22Rv1 (cell line): ENCODE measurements around the gene FOXD4L6.
"Not testable (repeated sequence)": the region's sequence is repeated elsewhere in the genome, so short reads cannot be mapped to it uniquely, and the experiment has no call there.

Experiments
- H3K27ac ChIP-seq: fragments of 450-650 bp; 2 replicates; pipeline ENCODE4 v1.5.1; 2017

Gene FOXD4L6

DNA sequence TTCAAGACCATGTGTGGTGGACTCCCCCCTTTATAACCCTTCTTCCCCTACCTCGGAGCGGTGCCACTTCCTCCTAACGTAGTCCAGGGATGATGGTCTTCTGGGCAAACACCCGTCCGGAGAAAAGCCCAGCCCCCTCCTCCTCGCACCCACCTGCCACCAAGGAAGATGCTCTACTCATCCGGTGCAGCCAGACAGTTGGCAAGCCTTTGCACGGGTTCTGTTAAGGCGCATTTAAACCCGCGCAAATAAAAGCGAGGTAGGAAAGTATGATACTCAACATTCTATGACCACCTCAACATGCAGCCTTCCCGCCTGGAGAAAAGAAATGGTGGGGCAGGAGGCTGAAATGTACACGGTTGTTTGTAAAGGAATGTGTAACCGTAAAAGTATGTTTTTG is at the start of gene FOXD4L6:
Gene FOXD4L6, minus strand, starts transcription at position 101 of the 400 bp plus-strand sequence. CDS start 298 bp downstream, outside the sequence.
- not testable (repeated sequence) for H3K27ac ChIP-seq

DNA sequence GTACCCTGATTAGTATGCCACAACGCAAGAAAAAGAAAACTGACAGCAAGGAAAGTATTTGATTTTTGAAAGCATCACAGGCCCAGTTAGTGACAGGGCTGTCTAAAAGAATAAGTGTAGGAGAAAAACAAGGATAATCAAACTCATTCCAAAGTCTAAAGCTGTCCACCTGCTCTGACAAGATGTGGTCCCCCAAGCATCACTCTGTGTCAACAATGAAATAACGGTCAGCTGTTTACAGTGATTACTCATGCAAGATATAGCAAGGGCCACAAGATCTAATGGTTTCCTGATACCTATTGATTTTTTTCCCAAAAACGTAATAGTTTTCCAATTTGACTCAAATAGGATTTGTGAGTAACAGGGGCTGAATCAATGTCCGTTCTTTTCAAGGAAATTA is 46.5 kb upstream of the FOXD4L6 start:
- not testable (repeated sequence) for H3K27ac ChIP-seq

- H3K27ac ChIP-seq, result not testable (repeated sequence)
Observed at GRCh38 chr9:41150116-41150515, 21.6 kb upstream of the FOXD4L6 start.

- H3K27ac ChIP-seq, result not testable (repeated sequence)
Observed at GRCh38 chr9:41141878-41142277, 13.4 kb upstream of the FOXD4L6 start.

DNA sequence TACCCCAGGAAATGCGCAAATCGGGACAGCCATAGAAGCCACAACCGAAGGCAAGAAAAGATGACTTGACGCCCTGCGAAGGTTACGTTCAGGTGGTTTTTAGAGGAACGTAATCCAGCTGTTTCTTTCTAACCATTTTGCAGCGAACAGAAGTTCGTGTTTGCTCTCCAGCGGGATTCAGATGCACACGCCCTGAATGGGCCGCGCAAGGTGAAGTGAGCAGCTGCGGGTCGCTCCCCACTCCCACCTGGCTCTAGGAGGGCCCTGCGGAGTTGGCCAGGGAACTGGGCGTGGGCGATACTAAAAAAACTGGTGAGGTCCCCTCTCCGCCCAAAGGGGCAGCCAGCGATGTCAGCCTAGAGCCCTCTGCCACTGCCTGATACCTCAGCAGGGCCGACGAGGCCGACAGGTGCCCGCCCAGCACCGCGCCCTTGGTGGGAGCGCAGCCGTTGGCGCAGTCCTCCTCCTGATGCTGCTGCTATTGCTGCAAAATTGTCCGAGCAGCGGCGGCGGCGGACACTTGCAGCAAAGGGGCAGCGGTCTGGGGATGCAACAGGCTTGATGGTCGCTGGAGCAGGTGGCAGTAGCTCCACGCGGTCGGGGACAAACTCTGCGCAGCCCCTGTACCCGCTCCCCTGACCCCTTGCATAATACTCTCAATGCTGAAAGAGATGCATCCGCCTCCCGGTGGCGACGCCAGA is 1.6 kb downstream of the FOXD4L6 start:
- not testable (repeated sequence) for H3K27ac ChIP-seq

GRCh38 chr9:41125936-41126335 is 2.5 kb downstream of the FOXD4L6 start:
- H3K27ac ChIP-seq, result not testable (repeated sequence)

GRCh38 chr9:41125109-41125658 is 3.3 kb downstream of the FOXD4L6 start:
- not testable (repeated sequence) for H3K27ac ChIP-seq

DNA sequence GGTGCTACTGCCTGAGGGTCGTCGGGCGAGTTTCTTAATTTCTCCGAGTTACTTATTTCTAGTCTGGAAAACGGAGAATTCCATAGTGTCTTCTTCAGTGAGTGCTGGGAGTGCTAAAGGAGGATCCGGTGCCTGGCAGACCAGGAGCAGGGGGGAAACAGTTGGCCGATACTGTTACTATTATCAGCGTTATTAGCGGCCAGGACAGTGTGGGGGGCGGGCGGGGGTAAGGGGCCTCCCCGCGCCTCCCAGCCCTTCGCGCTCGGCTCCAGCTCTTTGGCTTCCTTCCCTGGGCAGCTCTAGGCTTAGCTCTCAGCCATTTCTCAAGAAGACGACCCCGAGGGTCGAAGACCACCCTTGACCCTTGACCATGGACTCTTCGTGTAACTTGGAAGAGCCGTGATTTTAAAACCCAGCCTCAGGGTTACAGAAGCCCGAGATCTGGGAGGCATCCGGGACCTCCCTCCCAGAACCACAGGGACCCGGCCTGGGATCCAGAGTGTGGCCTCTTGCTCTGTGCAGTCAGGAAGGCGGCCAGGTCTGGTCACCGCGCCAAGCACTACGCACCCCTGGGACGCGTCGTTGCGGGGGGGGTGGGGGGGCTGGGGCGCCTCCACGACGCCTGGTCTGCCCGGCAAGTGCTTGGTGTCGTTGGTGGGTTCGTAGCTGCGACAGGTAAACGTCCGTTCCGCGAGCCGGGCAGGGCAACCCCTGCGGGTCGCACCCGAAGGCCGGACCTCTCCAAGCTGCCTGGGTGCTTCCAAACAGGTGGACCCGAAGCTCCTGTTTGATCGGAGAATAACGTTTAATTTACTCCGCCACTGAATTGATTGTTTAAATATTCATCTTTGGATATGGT is 4.0 kb downstream of the FOXD4L6 start:
- H3K27ac ChIP-seq, result not testable (repeated sequence)

- H3K27ac ChIP-seq, result not testable (repeated sequence)
Observed at GRCh38 chr9:41123812-41124211, 4.7 kb downstream of the FOXD4L6 start.

DNA sequence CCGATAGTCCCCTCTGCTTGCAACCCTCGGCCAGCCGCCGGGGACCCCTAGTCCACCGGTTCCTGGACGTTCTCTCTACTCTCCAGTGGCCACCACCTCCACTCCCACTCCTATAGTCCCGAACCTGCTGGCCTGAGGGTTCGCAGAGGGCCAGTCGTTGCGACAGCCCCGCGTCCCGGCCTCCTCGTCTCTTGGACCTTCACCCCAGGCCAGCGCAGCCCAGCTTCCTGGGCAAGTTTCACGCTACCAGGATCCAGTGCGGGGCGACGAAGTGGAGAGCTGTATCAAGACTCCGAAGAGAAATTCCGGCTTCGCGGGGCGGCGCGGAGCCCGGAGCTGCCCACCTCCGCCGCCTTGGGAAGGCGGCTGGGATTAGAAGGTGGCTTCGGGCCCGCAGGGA is 5.1 kb downstream of the FOXD4L6 start:
- H3K27ac ChIP-seq, result not testable (repeated sequence)

DNA sequence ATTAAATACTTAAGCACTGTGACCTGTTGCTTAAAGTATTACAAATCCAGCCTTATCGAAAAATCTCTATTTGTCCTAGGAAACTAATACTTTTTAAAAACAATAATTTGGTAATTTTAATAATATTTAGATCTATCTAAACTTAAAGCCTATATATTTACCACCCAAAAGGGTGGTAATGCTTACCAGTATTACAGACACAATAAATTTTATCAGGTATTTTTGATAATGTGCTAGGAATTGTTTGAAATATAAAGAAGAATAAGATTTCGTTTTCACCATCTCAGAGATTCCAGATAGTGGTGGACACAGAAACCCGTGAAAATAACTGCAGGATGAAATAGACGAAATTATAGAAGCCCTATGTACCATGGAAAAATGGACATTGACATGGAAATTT is 7.8 kb downstream of the FOXD4L6 start:
- not testable (repeated sequence) for H3K27ac ChIP-seq

DNA sequence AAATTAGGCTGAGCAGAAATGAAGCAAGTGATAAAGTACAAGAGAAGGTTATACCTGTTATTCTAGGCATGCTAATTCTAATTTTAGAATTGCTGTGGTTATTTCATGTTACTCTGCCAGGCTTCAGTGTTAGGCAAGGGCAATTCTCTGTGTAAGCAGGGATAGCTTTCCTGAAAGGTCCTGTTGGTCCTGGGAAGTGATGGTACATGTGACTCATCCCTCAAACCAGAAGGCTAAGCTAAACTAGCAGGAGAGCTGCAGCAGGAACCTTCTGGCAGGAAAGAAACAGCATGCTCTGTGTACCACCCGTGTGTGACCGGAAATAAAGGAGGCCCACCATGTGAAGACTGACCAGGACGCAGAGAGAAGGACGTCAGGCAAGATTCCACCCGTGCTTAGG is 8.8 kb downstream of the FOXD4L6 start:
- H3K27ac ChIP-seq, result not testable (repeated sequence)

DNA sequence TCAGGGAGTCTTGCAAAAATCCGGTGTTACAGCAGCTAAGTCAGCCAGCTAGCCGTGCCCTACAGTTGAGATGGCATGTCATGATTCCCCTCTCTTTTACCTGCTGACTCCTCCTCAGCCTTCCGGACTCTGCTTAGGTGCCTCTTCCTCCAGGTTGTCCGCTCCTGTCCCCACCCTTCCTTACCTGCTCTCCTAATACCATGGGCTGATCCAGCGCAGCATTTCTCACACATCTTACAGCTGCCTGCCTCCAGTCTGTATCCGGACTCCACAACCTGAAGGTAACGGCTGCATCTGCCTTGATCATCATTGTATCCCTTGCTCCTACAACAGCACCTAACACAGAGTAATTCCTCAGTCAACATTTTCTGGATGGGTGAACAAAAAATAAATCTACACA is 9.2 kb downstream of the FOXD4L6 start:
- H3K27ac ChIP-seq, result not testable (repeated sequence)

DNA sequence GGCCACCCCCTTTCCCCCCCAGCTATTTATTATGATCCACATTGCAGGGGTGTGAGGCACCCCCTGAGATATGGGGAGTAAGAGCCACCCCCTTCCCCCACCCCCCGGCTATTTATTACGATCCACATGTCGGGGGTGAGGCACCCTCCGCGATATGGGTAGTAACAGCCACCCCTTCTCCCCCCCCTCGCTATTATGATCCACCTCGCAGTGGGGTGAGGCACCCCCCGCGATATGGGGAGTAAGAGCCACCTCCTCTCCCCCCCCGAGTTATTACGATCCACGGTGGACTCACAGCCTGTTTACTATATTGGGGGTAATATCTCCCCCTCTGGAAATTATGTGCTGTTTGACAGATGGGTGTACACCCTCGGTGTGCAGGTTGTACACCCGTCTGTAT is 15.1 kb downstream of the FOXD4L6 start:
- not testable (repeated sequence) for H3K27ac ChIP-seq

GRCh38 chr9:41111414-41111813 is 17.1 kb downstream of the FOXD4L6 start:
- not testable (repeated sequence) for H3K27ac ChIP-seq

- H3K27ac ChIP-seq, result not testable (repeated sequence)
Observed at GRCh38 chr9:41110913-41111312, 17.6 kb downstream of the FOXD4L6 start.

- not testable (repeated sequence) for H3K27ac ChIP-seq
Observed at GRCh38 chr9:41109253-41109652, 19.2 kb downstream of the FOXD4L6 start.

GRCh38 chr9:41108816-41109215 is 19.7 kb downstream of the FOXD4L6 start:
- not testable (repeated sequence) for H3K27ac ChIP-seq

DNA sequence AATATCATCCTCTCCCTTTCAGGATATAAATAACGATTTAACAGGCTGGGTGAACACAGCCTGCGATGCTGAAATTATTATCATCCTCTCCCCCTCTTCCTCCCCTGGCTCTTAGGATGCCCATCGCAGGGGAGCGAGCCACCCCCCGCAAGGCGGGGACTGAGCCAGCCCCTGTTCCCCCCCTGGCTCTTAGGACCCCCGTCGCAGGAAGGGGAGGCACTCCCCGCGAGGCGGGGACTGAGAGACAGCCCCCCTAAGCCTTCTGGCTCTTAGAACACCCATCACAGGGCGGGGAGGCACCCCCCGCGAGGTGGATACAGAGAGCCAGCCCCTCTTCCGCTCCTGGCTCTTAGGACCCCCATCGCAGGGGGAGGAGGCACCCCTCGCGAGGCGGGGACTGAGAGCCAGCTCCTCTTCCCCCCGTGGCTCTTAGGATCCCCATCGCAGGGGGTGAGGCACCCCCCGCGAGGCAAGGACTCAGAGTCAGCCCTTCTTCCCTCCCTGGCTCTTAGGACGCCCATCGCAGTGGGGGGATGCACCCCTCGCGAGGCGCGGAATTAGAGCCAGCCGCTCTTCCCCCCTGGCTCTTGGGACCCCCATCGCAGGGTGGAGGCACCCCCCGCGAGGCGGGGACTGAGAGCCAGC is 21.9 kb downstream of the FOXD4L6 start:
- not testable (repeated sequence) for H3K27ac ChIP-seq

- H3K27ac ChIP-seq, result not testable (repeated sequence)
Observed at GRCh38 chr9:41105557-41106253, 22.8 kb downstream of the FOXD4L6 start.

DNA sequence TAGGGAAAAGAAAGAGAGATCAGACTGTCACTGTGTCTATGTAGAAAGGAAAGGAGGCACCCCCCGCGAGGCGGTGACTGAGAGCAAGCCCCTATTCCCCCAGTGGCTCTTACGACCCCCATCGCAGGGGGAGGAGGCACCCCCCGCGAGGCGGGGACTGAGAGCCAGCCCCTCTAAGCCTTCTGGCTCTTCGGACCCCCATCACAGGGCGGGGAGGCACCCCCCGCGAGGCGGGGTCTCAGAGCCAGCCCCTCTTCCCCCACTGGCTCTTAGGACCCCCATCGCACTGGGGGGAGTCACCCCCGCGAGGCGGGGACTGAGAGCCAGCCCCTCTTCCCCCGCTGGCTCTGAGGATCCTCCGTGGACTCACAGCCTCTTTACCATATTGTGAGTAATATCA is 23.9 kb downstream of the FOXD4L6 start:
- not testable (repeated sequence) for H3K27ac ChIP-seq

GRCh38 chr9:41100508-41100907 is 28.0 kb downstream of the FOXD4L6 start:
- not testable (repeated sequence) for H3K27ac ChIP-seq
